NCI-H1105 (cell line): Measurements from ENCODE around the gene ARPC5L.
"Not testable (repeated sequence)": the region's sequence is repeated elsewhere in the genome, so short reads cannot be mapped to it uniquely, and the experiment has no call there.

Experiments used
- DNase-seq: peaks from one replicate; lab custom pipeline; 2025; lab: John Stamatoyannopoulos, UW

ARPC5L gene

GRCh38 chr9:124861342-124862229 lies at the start of gene ARPC5L, which contains the start of gene RPL35:
TSS of gene ARPC5L (plus strand) at chr9:124862130. CDS start at chr9:124869291, 7,161 bp downstream.
TSS of gene RPL35 (minus strand) at chr9:124861957. CDS start at chr9:124861912, 45 bp downstream.
- DNase-seq = peak; percentile 91

DNA sequence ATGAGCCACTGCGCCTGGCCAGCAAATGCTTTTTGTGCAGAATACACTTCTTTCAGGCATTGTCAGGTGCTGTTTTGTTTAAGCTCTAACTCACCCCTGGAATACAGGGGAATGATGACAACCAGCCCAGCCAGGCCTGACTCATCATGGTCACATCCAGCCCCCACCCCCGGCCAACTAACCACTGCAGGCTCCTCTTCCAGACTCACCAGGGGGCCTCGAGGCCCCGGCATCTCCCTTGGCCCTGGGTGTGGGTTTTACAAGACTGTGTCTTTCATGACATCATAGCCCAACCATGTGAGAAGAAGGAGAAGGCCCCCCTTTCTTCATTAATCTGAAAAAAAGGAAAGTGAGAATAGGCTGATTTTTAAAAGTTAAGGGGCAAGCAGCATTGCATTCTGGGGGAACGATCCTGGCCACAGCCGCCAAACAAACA lies 49.5 kb upstream of the ARPC5L start:
- no peak for DNase-seq

GRCh38 chr9:124813041-124813440 lies 48.9 kb upstream of the ARPC5L start:
- no peak for DNase-seq

DNA sequence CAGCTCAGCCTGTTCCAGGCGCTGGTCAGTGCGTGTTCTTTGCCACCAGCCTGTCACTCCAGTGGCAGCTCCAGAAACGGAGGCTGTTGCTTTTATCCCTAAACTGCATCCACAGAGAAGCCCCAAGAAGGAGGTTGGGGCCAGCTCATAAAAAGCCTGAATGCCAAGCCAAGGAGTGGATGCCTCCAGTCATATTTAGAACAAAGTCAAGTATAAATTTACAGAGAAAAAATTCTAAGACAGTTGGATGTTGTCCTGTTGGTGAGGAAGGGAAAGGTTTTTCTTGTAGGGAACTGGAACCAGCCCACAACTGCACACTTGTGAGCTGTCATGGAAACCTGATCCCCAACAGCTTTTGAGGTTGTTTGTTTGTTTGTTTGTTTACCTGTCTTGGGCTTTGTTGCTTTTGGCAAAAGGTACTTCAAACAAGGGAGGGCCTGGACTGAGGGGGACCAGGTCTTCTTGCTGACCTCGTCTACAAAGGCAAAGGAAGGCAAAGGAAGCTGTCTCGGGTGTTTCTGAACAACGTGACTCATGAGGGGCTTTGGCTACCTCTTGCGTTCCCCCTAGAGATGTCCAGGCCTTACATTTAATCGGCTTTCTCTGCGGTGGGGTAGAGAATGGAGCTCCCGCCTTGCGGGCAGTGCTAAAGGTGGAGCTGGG lies 48.3 kb upstream of the ARPC5L start:
- DNase-seq = no peak

DNA sequence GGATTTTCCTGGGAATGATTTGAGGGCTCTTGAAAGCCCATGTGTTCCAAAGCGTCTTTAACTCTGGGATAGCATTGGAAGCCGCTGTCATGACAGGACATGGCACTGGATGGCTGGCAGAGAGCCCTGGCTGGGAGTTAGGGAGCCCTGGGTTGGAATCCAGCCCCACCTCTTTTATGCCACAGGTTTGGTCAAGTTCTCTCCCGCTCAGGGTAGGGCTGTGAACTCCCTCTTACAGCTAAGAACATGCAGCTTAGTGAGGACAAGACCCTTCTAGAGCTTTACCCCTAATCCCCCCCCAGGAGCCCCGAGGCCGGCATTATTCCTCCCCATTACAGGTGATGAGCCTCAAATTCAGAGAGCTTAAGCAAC lies 47.8 kb upstream of the ARPC5L start:
- DNase-seq = no peak

GRCh38 chr9:124815601-124816000 lies 46.3 kb upstream of the ARPC5L start:
- no peak for DNase-seq

- DNase-seq = no peak
Observed at GRCh38 chr9:124818431-124819281, 43.3 kb upstream of the ARPC5L start.

- DNase-seq = no peak
Observed at GRCh38 chr9:124820698-124821623, 41.0 kb upstream of the ARPC5L start.

GRCh38 chr9:124828489-124829333 lies 33.2 kb upstream of the ARPC5L start:
- no peak for DNase-seq

- no peak for DNase-seq
Observed at GRCh38 chr9:124829334-124829669, 32.6 kb upstream of the ARPC5L start.

DNA sequence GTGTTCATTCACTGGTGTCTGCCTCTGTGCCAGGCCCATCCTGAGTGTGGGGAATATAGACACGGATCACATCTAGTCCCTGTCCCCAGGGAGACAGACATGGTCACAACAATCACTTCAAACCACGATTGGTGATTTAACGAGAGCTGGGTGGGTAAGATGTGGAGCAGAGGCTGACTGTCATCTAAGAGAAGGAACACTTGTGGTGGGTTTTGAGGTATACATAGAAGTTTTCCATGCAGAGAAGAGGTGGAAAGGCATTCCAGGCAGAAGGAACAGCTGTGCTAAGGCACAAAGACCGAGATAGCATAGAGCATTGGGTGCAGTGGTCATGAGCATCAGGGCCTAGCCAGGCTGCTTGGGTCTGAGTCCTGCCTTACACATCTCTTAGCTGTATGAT lies 31.3 kb upstream of the ARPC5L start:
- no peak for DNase-seq

- no peak for DNase-seq
Observed at GRCh38 chr9:124831642-124832364, 30.1 kb upstream of the ARPC5L start.

- no peak for DNase-seq
Observed at GRCh38 chr9:124834591-124834990, 27.3 kb upstream of the ARPC5L start.

DNA sequence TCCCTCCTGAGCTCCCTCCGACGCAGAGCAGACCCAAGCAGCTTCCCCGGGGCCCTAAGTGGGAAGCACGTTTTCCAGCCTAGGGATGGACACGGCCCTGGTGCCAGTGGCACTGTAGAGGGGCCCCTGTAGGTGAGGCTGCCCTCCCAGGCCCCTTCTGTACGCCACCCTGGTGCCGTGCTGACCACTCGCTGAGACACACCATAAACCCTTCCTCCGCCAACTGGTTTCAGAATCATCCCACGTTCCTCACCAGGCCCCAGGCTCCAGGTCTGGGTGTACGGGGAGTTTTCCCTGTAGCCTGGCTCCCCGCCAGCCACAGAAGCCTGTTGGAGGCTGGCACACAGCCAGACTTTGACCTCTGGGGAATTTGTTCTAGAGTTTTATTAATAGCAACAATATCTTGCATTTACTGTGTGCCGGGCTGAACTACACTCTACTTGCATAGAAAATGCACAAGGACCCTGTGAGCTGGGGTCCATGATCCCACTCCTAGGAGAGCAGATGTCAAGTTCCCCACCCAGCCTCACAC lies 26.8 kb upstream of the ARPC5L start:
- DNase-seq = peak; percentile 76

- DNase-seq = not testable (repeated sequence)
Observed at GRCh38 chr9:124838132-124838531, 23.8 kb upstream of the ARPC5L start.

GRCh38 chr9:124838567-124839275 lies 23.2 kb upstream of the ARPC5L start:
- not testable (repeated sequence) for DNase-seq

- no peak for DNase-seq
Observed at GRCh38 chr9:124839612-124840299, 22.2 kb upstream of the ARPC5L start.

DNA sequence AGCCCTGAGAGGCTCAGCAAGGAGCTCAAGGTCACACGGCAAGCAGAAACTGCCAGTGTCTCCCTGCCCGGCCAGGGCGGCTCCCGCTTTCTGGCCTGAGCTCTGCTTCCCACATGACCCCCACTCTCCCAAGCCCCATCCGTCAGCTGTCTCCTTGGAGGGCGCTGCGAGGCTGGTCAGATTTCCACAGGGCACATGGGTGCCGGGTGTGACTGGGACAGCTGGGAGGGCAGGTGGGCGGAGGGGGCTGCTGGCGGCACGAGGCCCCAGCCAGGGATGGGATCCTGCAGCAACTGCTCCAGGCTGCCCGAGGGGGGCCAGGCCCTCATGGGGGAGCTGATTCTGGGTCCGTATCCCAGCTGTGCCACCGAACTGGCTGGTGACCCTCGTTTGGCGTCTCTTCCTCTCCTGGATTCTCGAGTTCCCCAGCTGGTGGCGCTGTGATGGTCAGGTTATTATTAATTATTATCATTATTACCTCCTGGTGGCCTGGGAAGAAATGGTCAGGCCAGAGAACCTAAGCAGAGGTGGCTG lies 21.6 kb upstream of the ARPC5L start:
- DNase-seq = no peak
